GM19455 (cell line): ENCODE data around the gene RNLS.

Experiments used
- ATAC-seq: cut with Tn5 transposase; IDR thresholded peaks from one replicate; pipeline ENCODE4 v1.9.1; 2021; ENCODE audit not compliant: unreplicated experiment

RNLS gene

DNA sequence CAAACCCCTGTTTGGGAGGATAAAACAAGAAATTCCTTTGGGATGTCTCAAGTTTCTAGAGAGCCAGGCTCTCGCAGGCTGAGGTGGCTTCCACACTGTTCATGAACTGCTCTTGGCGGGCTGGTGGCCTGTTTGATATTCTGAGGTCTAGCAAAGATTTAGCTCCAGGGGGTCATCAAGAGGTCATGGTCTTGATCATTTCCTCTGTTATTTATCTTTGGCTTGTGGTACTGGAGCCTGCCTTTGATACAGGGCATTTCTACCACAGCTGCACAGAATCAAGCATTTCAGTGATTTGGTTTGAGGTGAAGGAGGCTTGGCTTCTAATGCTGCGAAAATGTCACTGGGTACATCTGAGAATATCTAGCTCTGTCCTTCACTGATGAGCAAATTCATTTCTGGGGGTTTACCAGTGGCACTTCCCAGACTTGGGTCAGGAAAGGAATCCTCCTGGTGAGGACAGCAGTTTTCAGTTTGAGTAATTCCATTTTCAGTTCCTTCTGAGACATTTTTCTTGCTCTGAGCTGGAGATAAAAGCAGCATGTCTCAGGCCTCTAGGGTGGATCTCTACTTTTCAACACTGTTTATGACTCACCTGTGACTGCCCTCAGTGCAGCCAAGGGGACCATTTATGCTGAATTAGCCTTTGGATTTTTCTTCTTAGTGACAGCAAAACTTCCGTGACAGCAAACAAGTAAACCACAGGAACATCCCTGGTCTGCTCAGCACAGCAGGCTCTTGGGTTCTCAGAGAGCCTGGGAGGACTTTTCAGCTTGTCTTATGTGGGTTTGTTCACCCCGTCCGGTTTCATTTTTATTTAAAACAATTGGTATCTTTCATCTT, 312.0 kb downstream of the RNLS start:
- ATAC-seq: peak; percentile 92

DNA sequence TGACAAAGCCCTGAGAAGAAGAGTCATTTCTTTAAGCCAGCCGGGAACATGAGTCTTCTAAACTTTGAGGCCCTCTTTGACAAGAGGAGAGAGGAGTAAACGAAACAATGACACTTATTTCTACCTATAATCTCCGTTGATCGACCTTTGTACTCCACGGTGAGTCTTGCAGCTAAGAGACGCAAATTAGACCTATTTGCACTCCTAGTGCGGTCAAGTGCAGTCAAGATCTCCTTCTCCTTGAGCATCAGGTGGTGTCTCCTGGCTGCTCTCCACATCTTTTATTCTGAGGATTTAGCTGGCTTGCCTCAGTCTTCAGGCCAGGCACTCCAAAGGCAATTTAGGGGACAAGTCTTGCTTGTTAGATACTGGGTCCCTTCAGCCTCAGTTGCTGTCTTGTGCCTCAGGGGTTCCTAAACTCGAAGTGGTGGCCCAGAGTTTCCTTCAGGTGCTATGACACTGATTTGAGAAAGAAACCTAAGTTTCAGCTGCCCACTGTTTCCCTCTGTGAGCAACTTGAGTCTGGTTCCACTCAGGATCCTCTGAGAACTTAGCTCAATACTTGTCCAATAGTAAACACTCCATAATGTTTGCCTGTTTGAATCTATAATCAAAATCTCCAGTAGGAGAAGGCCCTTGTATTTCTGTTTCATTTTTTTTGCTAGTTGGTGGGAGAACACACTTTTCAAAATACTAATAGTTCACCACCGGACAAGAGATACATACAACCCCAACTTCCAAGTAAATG, 312.9 kb downstream of the RNLS start:
- no peak for ATAC-seq

DNA sequence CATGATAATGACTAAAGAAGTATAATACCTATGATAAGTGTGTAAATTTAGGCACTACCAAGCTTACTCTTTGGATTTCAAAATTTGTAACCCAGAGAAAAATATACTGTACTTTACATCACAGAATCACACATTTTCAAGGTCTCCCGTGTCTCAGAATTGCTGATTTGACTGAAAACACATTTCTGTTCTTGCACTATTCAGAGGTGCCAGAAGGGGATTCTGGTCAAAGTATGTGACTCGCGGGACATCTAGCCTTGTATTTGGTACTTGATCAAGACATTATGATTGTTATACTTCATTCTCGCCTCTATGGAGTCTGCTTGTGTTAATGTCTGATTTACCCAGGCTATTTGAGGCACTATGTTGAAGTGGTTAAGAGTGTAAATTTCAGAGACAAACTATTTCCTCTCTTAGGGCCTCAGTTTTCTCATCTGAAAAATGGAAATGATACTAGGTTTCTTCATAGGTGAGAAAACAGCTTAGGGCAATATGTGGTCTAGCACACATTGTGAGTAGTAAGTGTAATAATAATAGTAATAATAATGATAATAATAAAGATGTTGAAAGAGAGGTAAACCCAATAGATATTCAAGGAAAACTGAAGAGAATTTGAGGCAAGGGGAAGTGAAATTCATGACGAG, 320.4 kb downstream of the RNLS start:
- no peak for ATAC-seq

DNA sequence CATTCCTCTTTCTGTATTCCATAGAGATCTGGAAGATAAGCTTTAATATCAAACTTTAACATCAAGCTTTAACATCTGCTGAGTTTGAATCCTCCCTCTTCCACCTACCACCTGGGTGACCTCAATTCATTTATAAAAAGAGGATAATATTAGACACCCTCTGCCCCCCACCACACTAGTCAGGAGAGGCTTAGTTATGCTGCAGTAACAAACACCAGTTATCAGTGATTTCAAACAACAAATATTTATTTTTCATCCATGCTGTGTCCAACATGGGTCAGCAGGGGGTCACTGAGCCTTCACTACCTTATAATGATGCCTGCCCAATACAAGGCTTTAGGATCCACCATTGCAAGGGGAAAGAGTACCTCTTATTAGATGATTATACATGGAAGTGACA, 322.0 kb downstream of the RNLS start:
- ATAC-seq: no peak

DNA sequence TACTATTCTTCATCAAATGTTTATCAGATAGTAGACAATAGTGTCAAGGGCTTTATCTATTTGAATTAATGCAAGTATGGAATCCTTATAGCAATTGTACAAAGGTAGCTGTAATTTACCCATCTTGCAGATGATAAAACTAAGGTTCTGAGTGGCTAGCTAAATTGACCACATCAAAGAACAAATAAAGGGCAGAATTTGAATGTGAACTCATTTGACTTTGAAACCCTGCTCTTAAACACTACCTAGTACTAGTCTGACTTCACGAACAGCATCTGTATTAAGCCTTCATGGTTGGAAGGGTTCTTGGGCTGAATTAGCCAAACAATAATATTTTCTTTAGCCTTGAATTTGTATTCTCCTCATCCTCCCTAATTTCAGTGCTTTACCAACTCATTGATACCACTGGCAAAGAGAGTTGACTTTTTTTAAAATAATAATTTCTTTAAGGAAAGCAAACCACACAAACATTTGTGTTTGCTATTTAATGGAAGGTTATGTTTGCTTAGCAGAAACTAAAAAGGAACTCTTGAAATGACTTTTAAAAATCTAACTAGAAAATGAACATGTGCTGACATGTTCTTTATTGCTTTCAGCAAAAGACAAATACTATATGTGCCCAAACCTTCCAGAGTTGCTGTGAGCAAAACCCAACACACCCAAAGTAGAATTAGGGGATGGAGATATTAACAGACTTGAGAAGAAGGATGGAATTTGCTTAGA, 322.6 kb downstream of the RNLS start:
- ATAC-seq: no peak

DNA sequence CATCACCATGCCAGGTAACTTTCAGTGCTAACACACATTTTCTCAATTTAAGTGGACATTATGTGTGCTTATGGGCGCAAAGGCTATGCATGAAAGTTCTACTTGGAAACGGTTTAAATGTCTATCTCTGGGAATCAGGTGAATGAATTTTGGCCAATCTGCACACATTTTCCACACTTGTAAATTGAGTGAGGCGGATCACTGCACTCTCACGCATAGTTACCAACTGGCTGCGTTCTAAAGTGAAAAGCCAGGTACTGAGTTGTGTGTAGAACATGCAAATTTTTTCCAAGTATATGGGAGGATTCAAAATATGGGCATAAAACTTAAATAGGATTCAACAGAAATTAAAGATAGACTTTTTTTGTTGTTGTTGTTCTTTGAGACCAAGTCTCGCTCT, 323.7 kb downstream of the RNLS start:
- no peak for ATAC-seq

DNA sequence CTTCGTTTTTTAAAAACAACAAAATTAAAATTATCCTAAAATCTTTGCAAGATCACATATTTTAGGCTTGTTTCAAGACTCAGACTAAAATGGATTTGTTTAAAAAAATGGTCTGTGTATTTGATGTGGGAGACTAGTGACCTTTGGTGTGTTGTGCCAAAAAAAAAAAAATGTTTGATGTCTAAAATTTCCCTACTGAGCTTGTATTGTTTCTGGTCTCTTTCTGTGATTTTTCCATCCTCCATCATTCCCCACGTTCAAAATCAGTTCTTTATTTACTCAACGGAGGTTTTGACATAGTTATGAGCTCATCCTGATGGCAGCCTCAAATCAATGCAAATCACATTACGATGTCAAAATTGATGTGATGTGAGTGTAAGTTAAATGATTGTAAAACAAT, 326.2 kb downstream of the RNLS start:
- no peak for ATAC-seq

DNA sequence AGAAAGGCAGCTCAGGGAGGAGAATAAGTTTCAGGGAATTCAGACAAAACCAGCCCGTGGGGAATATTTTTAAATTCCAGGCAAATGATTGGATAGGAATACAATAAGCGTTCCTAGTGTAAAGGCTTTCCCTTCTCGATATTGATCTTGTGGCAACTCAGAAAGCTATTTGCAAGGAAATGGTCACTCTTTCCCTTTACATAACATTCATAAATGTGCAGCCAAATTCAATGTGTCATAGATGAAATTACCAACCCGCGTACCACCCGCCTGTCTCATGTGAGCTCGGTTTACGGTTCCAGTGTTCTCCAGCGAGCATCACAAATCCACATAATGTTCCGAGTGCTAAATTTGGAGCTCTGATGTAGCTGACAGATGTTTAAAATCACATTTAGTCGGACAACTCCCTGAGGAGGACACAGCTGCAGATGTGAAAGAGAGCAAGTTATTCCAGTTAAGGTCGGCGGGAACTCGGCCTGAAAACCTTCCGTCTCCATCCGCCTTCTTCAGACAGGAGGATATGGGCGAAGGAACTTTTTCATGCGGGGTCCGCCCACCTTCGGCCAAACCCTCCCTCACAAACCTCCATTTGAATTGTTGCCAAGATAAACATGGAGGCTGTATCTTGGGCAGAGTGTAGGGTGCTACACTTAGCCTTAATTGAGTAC, 327.0 kb downstream of the RNLS start:
- ATAC-seq: no peak

DNA sequence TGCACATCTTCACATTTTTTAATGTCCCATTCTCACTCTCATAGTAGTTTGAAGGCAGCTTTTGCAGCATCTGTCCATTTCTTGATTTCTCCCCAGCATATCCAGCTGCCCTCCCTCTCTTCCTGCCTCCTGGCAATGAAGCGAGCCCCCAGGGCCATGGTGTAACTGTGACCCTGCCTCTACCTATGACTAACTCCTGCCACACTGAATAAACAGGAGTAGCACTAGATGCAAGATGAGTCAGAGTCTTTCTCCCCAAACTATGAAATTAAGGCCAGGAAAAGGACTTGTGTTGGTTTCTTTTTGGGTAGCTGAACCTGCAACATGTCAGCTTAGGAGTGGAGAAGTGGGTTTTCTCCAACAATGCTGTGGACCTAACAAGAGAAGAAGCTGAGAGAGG, 329.0 kb downstream of the RNLS start:
- ATAC-seq: no peak

DNA sequence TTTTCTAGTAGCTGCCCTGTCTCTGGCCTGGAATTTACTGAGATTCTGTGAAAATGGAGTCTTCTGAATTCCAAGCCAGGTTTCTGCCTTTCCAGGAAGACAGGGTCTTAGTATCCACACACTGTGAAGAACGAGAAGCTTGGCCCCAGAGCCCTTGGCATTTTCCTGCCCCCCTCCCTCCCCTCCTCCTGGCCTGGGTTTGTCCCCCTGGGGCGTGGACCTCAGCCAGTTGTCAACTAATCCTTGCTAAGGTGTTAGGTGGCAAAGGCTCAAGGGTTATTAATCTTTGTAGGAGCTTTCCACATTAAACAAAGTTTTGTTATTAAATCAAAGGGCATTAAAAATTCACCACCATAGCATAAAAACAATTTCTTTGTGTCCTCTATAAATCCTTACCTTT, 329.5 kb downstream of the RNLS start:
- no peak for ATAC-seq

DNA sequence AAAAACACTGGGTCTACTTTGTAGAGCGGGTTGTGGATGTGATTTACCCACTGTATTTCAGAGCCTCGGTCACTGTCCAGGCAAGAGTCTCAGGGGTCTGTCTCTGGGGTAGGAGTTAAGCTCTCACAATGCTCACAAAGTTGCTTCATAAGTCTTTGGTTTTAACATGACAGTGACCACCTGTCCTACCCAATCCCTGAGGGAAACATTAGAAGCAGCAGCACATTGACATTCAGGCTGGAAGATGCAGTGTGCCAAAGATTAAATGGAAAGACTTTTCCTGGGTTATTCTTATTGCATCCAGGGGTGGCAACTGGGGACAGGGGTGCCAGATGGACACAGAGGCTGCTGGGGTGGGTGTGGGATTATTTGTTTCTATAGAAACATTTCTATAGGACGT, 330.0 kb downstream of the RNLS start:
- no peak for ATAC-seq

DNA sequence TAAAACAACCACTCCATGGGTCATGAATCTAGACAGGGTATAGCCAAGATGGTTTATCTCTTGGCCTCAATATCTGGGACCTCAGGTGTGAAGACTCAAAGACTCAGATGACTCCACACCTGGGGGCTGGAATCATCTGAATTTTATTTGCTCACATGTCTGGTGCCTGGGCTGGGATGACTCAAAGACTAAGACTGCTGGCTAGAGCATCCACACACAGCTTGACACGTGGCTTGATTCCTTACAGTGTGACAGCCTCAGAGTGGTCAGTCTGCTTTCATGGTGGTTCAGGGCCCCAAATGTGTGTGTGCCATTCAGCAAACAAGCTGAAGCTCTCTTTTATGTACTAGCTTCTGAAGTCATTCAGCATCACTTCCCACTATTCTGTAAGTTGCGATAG, 333.7 kb downstream of the RNLS start:
- no peak for ATAC-seq

DNA sequence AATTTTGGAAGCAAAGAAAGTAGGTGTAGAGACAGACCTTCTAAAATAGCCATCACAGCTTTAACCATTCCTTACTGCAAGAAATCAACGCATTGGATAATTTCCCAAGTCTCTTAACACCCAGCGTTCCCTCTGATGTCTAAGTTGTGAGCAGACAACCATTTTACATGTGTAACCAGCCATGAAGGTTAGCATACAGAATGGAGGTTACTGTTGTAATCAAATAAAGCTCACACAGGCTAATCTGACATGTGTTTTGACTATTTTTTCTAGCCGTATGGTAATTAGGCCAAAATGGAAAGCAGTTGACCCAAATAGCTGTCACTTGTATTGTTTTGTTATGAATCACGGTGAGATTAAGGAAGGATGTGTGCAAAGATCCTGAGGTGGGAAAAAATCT, 336.4 kb downstream of the RNLS start:
- no peak for ATAC-seq

DNA sequence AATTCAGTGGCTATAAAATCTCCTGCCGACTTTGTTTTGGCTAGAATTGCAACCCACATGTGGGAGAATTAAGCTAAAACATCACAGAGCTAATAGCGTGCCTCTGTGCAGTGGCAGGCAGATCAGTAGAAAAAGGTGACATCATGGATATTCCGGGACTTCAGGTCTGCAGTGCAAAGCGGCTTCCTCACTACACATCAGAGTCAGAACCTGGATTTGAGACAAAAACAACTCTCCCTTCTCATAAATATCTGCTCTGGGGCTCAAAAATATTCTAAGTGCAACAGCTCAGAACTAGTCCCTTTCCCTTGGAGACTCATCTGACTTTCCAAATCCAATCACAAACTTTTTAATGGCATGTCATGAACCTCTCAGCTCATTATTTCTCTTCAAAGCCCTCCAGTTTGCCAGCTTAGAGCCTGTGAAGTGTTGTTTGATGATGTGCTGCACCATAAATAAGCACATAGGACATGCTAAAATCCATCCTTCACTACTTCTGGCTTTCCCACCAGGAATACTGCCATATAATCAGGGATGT, 337.1 kb downstream of the RNLS start:
- ATAC-seq: no peak

DNA sequence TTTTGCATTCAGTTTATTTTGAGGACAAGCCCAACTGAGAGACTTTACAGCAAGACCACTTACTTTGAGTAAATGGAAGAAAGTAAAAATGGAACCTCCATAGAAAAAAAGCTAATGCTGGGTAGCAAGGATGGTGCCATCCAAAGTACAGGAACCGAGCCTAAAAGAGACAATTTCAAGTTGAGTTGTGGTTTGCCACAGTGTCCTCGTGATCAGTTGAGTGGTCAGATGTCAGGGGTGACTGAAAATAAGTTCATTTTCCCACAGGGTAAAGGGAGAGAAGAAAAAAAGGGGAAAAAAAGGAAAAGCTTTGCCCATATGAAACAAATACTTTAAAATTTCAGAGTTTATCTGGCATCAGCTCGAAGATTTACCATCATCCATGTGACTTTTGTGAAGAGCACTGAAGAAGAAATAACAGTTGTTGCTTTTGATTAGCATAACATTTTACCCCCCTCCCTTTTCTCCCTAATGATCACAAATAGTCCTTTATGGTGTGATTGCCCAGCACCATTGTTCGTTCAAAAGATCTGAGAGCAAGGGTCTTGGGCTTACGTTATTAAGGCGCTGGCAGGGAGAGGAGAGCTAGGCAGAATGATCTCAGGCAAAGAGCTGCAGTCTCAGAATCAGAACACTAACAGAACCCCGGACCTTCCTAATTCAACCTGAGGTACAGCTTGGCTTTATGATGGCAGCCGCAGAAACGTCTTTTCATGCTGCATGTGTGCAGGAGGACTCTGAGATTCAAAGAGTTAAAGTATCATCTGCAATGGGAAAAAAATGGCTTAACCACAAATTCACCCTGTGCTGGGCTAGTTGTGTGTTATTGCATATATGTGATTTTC, 338.1 kb downstream of the RNLS start:
- no peak for ATAC-seq

DNA sequence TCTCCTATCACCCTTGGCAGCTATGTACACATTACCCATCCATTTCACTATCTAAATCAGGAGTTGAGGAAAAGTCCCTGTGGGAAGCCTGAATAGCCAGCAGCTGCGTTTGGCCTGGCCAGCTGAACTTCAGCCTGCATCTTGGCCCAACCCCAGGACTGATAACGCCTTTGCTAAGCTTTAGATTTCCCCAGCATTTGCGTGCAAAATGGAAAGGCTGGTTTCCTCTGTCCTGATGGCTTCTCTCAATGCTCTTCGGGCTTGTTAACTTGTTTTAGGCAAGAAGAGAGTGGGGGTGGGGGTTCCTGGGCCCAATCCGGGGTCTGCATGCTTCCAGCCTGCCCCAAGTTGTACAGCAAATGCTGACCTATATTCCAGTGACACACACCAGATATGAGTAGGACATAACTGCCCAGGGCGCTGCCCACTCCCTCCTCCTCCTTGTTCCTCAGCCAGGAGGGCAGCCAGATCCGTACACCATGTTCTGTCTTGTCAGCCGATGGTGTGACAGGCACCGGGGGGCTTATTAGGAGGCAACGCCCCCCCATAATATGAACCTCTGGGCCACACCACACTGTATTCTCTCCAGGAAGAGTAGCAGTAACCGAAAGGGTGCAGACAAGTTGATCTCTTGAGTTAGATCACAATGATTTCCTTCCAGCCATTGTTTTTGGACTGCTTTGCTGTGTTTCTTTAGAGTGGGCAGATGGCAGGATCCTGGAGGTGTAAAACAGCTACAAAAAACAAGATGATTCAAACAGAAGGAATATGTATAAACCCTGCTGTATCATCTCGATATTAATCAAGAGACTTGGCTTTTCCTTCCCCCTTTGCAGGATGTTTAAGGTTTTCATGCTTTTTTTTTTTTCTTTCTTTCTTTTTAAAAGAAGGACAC, 339.0 kb downstream of the RNLS start:
- ATAC-seq: no peak

DNA sequence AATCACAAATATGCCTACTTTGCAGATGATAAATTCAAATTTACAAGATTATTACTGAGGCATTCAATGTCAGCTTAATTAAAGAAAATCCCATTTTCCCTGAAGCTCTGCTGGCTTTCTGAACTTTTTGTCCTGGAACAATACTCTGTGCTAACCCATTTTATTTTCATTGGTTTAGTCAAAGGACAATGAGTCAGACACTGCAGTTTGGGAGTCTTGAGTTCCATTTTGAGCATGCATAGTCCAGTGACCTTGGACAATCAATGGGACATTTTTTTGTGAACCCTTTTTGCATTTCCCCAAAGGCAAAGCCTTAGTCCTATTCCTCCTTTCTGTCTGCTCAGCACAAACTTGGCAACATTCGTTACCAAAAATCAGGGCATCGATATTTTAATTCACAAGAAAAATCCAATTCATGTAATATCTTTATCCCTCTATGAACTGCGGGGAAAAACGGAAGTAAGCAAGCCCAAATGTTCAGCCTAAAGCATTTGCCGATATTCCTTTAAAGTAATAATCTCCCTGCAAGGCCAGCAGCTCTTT, 339.8 kb downstream of the RNLS start:
- no peak for ATAC-seq

DNA sequence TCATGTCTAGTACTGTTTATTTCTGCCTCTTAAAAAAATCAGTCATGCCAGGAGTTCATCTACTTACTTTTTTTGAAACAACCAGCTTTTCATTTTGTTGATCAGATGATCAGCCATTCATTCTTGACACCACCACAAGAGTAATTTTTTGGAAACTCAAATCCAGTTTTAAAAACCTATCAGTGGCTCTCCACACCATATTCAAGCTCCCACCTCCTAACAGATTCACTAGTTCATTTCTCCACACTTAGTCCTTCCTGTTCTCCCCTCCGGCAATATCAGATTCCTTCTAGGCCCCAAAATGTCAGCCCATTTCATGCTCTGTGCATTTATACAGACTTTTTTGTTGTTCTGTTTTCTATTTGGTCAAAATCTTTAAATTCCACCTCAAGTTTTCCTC, 341.6 kb downstream of the RNLS start:
- ATAC-seq: no peak
